Gastroesophageal sphincter (tissue), 3 donors: ENCODE results near the gene TCF12.

ENCODE experiments used
- CTCF ChIP-seq, 4 experiments: fragments of 200-600 bp in 2 of 4; fragments of 450-650 bp in 2 of 4; sonication (generic) in 1 of 4; IDR thresholded peaks; one replicate each; pipeline ENCODE4 v1.5.1; 2017 to 2019; ENCODE audit warnings: antibody characterized with exemption in 4 of 4, mild to moderate bottlenecking in 2 of 4, moderate library complexity in 2 of 4
- POLR2A ChIP-seq, 2 donors: fragments of 450-650 bp; IDR thresholded peaks; one replicate each; pipeline ENCODE4 v1.6.1; 2017; ENCODE audit warnings: antibody characterized with exemption in 2 of 2, mild to moderate bottlenecking in 2 of 2, moderate library complexity in 1 of 2

DNA sequence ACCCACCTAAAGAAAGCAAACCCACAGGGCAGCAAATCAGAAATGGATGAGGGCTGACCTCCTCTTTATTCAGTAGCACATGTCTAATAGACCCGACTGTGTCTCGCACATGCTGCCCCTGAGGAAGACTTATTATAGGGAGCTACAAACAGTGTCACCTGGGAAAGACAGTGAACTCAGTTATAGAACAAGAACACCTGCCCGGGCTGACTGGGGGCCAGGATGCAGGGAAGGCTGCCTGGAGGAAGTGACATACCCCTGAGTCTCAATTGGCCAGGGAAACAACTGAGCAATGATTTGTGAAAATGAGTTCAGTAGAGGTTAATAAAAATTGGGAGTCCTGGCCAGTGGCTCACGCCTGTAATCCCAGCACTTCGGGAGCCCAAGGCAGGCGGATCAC is 379.2 kb downstream of the TCF12 start:
- TF ChIP-seq POLR2A (IDR thresholded peaks at IDR 0.05) (no peak), CTCF (IDR thresholded peaks at IDR 0.05) (no peak)
